ENCODE results near the gene GNB1L. TPM values are rescaled to one million over a fixed set of nuclear protein-coding genes. Genes with fewer than 3 reads are reported as not detected.

GNB1L gene
- total RNA-seq, 1 experiment from 2014 or later: 12.2 TPM

GRCh38 chr22:19841641-19842392, 12.9 kb downstream of the GNB1L start:
- Histone ChIP-seq H3K27ac (ENCODE audit: low read length) (no peak overlapping the region), H3K4me1 (ENCODE audit: control insufficient read depth, insufficient read depth, low read length) (peaks cover 22% of the 10 kb centered on the region), H3K27me3 (ENCODE audit: control insufficient read depth, insufficient read depth, low read length) (no peaks in the 10 kb centered on the region), H3K36me3 (ENCODE audit: control insufficient read depth, insufficient read depth, low read length) (no peaks in the 10 kb centered on the region), H3K4me3 (ENCODE audit: low read depth in 2 of 2, low read length in 2 of 2) (no peak overlapping the region), H3K9me3 (ENCODE audit: control insufficient read depth, insufficient read depth, low read depth, low read length) (no peaks in the 10 kb centered on the region)
- DNase-seq (ENCODE audit: low read depth, low spot score) (no peak), ATAC-seq (no peak)
- POLR2A ChIA-PET: interaction anchor here (0.6 kb wide), 1 partner anchor 53 kb away, joined by 11 read pairs; no protein-coding TSS in a partner anchor
- in situ Hi-C loops (cut with HindIII; ENCODE audit: low pct_unique_long_range_greater_than_20kb, low sequenced_read_pairs) (no loop called here), intact Hi-C loops (cut with micrococcal nuclease; ENCODE audit: unreplicated experiment) (no loop called here)
- TF ChIP-seq CTCF (IDR thresholded peaks at IDR 0.05): no peak
- TF ChIP-seq TCF7L2 (IDR thresholded peaks at IDR 0.05; ENCODE audit: low read depth, low read length): no peak
- no peak for TF ChIP-seq SIN3A (IDR thresholded peaks at IDR 0.05; ENCODE audit: borderline replicate concordance, insufficient read depth, low read depth, low read length)
- TF ChIP-seq, protein P1, sequence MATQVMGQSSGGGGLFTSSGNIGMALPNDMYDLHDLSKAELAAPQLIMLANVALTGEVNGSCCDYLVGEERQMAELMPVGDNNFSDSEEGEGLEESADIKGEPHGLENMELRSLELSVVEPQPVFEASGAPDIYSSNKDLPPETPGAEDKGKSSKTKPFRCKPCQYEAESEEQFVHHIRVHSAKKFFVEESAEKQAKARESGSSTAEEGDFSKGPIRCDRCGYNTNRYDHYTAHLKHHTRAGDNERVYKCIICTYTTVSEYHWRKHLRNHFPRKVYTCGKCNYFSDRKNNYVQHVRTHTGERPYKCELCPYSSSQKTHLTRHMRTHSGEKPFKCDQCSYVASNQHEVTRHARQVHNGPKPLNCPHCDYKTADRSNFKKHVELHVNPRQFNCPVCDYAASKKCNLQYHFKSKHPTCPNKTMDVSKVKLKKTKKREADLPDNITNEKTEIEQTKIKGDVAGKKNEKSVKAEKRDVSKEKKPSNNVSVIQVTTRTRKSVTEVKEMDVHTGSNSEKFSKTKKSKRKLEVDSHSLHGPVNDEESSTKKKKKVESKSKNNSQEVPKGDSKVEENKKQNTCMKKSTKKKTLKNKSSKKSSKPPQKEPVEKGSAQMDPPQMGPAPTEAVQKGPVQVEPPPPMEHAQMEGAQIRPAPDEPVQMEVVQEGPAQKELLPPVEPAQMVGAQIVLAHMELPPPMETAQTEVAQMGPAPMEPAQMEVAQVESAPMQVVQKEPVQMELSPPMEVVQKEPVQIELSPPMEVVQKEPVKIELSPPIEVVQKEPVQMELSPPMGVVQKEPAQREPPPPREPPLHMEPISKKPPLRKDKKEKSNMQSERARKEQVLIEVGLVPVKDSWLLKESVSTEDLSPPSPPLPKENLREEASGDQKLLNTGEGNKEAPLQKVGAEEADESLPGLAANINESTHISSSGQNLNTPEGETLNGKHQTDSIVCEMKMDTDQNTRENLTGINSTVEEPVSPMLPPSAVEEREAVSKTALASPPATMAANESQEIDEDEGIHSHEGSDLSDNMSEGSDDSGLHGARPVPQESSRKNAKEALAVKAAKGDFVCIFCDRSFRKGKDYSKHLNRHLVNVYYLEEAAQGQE (IDR thresholded peaks at IDR 0.05; ENCODE audit: insufficient read depth in 1 of 2, low read depth in 2 of 2, low read length in 1 of 2): no peak
- TF ChIP-seq POLR2AphosphoS5 (IDR thresholded peaks at IDR 0.05; ENCODE audit: low read depth, low read length): no peak
- BruUV-seq (replicated peaks): no TSS peak
- CTCF ChIA-PET: interaction anchor here (0.6 kb wide), 1 partner anchor 20 kb away, joined by 3 read pairs; no protein-coding TSS in a partner anchor

- POLR2A ChIA-PET: interaction anchor here (0.6 kb wide), 1 partner anchor 52 kb away, joined by 11 read pairs; no protein-coding TSS in a partner anchor
- Histone ChIP-seq H3K27ac (ENCODE audit: low read length) (no peak overlapping the region), H3K4me1 (ENCODE audit: control insufficient read depth, insufficient read depth, low read length) (peaks cover 22% of the 10 kb centered on the region), H3K4me3 (ENCODE audit: low read depth in 2 of 2, low read length in 2 of 2) (no peak overlapping the region), H3K9me3 (ENCODE audit: control insufficient read depth, insufficient read depth, low read depth, low read length) (no peaks in the 10 kb centered on the region), H3K36me3 (ENCODE audit: control insufficient read depth, insufficient read depth, low read length) (no peaks in the 10 kb centered on the region), H3K27me3 (ENCODE audit: control insufficient read depth, insufficient read depth, low read length) (no peaks in the 10 kb centered on the region)
- CTCF ChIA-PET: interaction anchor here (0.6 to 0.7 kb wide), 2 partner anchors 8 to 21 kb away, joined by 3 to 4 read pairs; no protein-coding TSS in a partner anchor
- ATAC-seq (no peak), DNase-seq (ENCODE audit: low read depth, low spot score) (no peak)
- BruUV-seq (replicated peaks): no TSS peak
- in situ Hi-C loops (cut with HindIII; ENCODE audit: low pct_unique_long_range_greater_than_20kb, low sequenced_read_pairs): no loop called here
- intact Hi-C loops (cut with micrococcal nuclease; ENCODE audit: unreplicated experiment): no loop called here
- no peak for TF ChIP-seq CTCF (IDR thresholded peaks at IDR 0.05)
- TF ChIP-seq TCF7L2 (IDR thresholded peaks at IDR 0.05; ENCODE audit: low read depth, low read length): no peak
- TF ChIP-seq POLR2AphosphoS5 (IDR thresholded peaks at IDR 0.05; ENCODE audit: low read depth, low read length): no peak
- TF ChIP-seq, protein P1 (IDR thresholded peaks at IDR 0.05; ENCODE audit: insufficient read depth in 1 of 2, low read depth in 2 of 2, low read length in 1 of 2): no peak
- TF ChIP-seq SIN3A (IDR thresholded peaks at IDR 0.05; ENCODE audit: borderline replicate concordance, insufficient read depth, low read depth, low read length): no peak
Observed at GRCh38 chr22:19840955-19841640, 13.6 kb downstream of the GNB1L start.

All from Panc1 (cell line).